ENCODE measurements around the gene FOXN3.

The FOXN3 gene

DNA sequence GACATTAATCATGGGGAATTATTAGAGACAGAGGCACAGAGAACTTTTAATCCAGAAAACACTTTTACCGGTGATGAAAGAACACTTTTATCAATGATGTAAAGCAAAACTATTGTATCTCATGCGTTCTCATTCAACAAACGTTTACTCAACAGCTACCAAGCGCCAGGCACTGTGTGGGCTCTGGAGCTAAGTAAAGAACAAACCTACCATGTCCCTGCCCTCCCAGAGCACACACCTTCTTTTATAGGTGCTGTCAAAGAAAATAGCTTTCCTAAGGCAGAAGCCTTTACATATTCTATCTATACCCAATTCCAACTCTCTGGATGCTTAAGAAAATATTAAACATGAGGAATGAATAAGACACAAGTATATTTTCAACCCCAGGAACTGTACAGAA lies 91.1 kb downstream of the FOXN3 start:
- H4K20me1 ChIP-seq (ENCODE audit: insufficient read depth, low read length): peaks cover 7% of the 10 kb centered on the region

GRCh38 chr14:89325299-89325883 lies 91.6 kb downstream of the FOXN3 start:
- H3K27ac ChIP-seq (ENCODE audit: low read length): no peak overlapping the region
- peaks cover 9% of the 10 kb centered on the region for H3K4me1 ChIP-seq (ENCODE audit: low read length)
- H3K9me3 ChIP-seq (ENCODE audit: insufficient read depth, low read length): no peaks in the 10 kb centered on the region
- no peak overlapping the region for H2AFZ ChIP-seq (ENCODE audit: low read depth, low read length)
- no peak overlapping the region for H3K4me2 ChIP-seq (ENCODE audit: low read length)
- peaks cover 7% of the 10 kb centered on the region for H4K20me1 ChIP-seq (ENCODE audit: insufficient read depth, low read length)
- H3K79me2 ChIP-seq (ENCODE audit: low read length): peaks cover 3% of the 10 kb centered on the region; the same call in 1 of the 2 replicates
- H3K4me3 ChIP-seq (ENCODE audit: low read length): no peak overlapping the region
- H3K36me3 ChIP-seq (replicated peaks; ENCODE audit: low read depth, low read length): peaks cover 5% of the 10 kb centered on the region
- H3K27me3 ChIP-seq (ENCODE audit: low read depth, low read length): no peaks in the 10 kb centered on the region
- no peak overlapping the region for H3K9ac ChIP-seq (ENCODE audit: low read length)
- TF ChIP-seq EZH2phosphoT487 (IDR thresholded peaks at IDR 0.05; ENCODE audit: low read depth) (no peak), CTCF (IDR thresholded peaks at IDR 0.05; ENCODE audit: low read depth, low read length) (no peak)

More for the DNA sequence above, 91.1 kb downstream of the FOXN3 start:
- peaks cover 6% of the 10 kb centered on the region for H3K36me3 ChIP-seq (replicated peaks; ENCODE audit: low read depth, low read length)
- H3K9me3 ChIP-seq (ENCODE audit: insufficient read depth, low read length): no peaks in the 10 kb centered on the region
- no peaks in the 10 kb centered on the region for H3K27me3 ChIP-seq (ENCODE audit: low read depth, low read length)
- no peak overlapping the region for H3K4me3 ChIP-seq (ENCODE audit: low read length)
- TF ChIP-seq EZH2phosphoT487 (IDR thresholded peaks at IDR 0.05; ENCODE audit: low read depth) (no peak), CTCF (IDR thresholded peaks at IDR 0.05; ENCODE audit: low read depth, low read length) (no peak)
- peaks cover 14% of the 10 kb centered on the region for H3K4me1 ChIP-seq (ENCODE audit: low read length)
- no peak overlapping the region for H3K9ac ChIP-seq (ENCODE audit: low read length)
- H3K4me2 ChIP-seq (ENCODE audit: low read length): no peak overlapping the region
- peaks cover 7% of the 10 kb centered on the region; the same call in 1 of the 2 replicates for H3K79me2 ChIP-seq (ENCODE audit: low read length)
- H2AFZ ChIP-seq (ENCODE audit: low read depth, low read length): no peak overlapping the region
- no peak overlapping the region for H3K27ac ChIP-seq (ENCODE audit: low read length)

DNA sequence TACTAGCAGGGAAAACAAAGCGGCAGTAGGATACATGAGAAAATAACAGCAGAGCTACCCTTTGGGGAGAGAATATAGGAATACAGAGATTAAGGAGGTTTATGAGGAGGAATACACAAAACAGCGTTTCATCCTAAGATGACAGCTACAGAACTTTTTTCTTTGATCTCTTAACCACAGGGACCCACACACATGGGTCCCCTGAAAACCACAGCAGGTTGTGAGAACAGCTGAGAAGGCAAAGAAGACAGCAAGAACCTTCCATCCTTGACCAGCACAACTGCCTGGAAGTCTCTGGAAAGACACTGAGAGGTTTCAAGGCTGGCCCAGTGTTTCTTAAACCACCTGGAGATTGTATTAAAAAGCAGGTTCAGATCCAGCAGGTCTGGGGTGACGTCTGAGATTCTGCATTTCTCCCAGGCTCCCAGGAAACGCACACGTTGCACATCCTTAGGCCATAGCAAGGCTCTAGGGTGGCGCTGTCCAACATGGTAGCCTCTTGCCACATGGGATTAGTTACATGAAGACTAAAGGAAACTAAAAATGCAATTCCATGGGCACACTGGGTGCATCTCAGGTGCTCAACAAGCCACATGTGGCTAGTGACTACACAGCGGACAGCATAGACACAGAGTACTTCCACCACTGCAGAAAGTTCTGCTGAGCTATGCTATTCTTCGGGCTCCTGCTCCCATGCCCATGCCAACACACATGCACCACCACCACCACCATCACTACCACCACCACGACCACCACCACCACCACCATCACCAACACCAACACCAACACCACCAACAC lies 92.3 kb downstream of the FOXN3 start:
- no peak overlapping the region for H3K4me3 ChIP-seq (ENCODE audit: low read length)
- TF ChIP-seq CTCF (IDR thresholded peaks at IDR 0.05; ENCODE audit: low read depth, low read length): no peak
- no peak overlapping the region for H3K4me2 ChIP-seq (ENCODE audit: low read length)
- peaks cover 8% of the 10 kb centered on the region for H3K36me3 ChIP-seq (replicated peaks; ENCODE audit: low read depth, low read length)
- H2AFZ ChIP-seq (ENCODE audit: low read depth, low read length): no peak overlapping the region
- no peak overlapping the region for H3K9ac ChIP-seq (ENCODE audit: low read length)
- no peak overlapping the region for H3K27ac ChIP-seq (ENCODE audit: low read length)
- no peaks in the 10 kb centered on the region for H3K27me3 ChIP-seq (ENCODE audit: low read depth, low read length)
- peaks cover 9% of the 10 kb centered on the region for H3K4me1 ChIP-seq (ENCODE audit: low read length)
- peaks cover 4% of the 10 kb centered on the region; the same call in 1 of the 2 replicates for H3K9me3 ChIP-seq (ENCODE audit: insufficient read depth, low read length)
- H3K79me2 ChIP-seq (ENCODE audit: low read length): peaks cover 3% of the 10 kb centered on the region; the same call in 1 of the 2 replicates
- H4K20me1 ChIP-seq (ENCODE audit: insufficient read depth, low read length): peaks cover 7% of the 10 kb centered on the region

DNA sequence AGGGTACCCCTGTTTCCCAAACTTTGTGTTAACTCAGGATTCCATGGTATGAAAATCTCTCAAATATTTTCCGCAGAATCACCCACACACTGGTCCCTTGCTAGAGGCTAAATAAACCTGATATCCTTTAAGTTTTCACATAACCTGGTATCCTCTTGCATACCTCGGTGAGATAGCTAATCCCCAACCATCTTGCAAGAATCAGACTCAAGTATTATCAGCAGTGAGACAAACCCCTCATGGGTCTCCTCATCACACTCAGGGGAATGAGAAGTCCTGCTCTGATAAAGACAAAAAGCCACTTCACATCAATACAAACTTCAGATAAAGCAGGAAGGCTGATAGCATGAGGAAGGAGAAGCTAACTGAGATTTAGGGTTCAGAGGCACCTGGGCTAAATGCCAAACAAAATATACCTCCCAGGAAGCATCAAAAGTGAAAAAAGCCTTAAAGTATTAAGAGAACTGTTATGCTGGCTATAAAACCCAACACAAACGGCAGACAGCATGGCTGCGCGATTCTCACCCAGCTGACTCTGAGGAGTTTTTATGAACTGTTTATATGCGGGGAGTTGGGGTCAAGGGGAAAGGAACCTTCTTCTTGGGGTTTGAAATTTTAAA lies 96.5 kb downstream of the FOXN3 start:
- Histone ChIP-seq H3K9ac (ENCODE audit: low read length) (no peak overlapping the region), H3K27me3 (ENCODE audit: low read depth, low read length) (no peaks in the 10 kb centered on the region), H4K20me1 (ENCODE audit: insufficient read depth, low read length) (peaks cover 11% of the 10 kb centered on the region), H3K9me3 (ENCODE audit: insufficient read depth, low read length) (peaks cover 14% of the 10 kb centered on the region; the same call in 1 of the 2 replicates), H3K4me2 (ENCODE audit: low read length) (no peak overlapping the region), H3K27ac (ENCODE audit: low read length) (no peak overlapping the region), H2AFZ (ENCODE audit: low read depth, low read length) (no peak overlapping the region), H3K4me1 (ENCODE audit: low read length) (peaks cover 21% of the 10 kb centered on the region), H3K4me3 (ENCODE audit: low read length) (no peak overlapping the region), H3K36me3 (replicated peaks; ENCODE audit: low read depth, low read length) (peaks cover 21% of the 10 kb centered on the region), H3K79me2 (ENCODE audit: low read length) (peaks cover 3% of the 10 kb centered on the region; the same call in 1 of the 2 replicates)
- TF ChIP-seq CTCF (IDR thresholded peaks at IDR 0.05; ENCODE audit: low read depth, low read length): no peak
- TF ChIP-seq EZH2phosphoT487 (IDR thresholded peaks at IDR 0.05; ENCODE audit: low read depth): no peak

Measured in OCI-LY3 (cell line).